ENCODE results near the gene RAD17. TPM values are rescaled to one million over a fixed set of nuclear protein-coding genes. Genes with fewer than 3 reads are reported as not detected.

Gene RAD17
- total and polyA plus RNA-seq, 4 donors, result 6.0 to 14.5 (median 11.8) TPM

GRCh38 chr5:69359699-69360098, 9.9 kb upstream of the RAD17 start:
- Histone ChIP-seq H3K27ac (ENCODE audit: low read depth in 1 of 2, low read length in 2 of 2) (no peak overlapping the region), H3K36me3 (ENCODE audit: control insufficient read depth in 4 of 4, insufficient read depth in 3 of 4, low read depth in 1 of 4, low read length in 3 of 4) (peaks cover 0 to 18% (median 11%) of the 10 kb centered on the region in 4 donors), H3K27me3 (ENCODE audit: control insufficient read depth in 4 of 4, insufficient read depth in 4 of 4, low read length in 3 of 4) (no peaks in the 10 kb centered on the region), H3K9me3 (ENCODE audit: control insufficient read depth in 4 of 4, low read length in 3 of 4) (no peaks in the 10 kb centered on the region), H3K4me3 (ENCODE audit: low read depth in 1 of 3, low read length in 3 of 3) (no peak overlapping the region), H3K9ac (ENCODE audit: low read depth in 1 of 2, low read length in 2 of 2) (no peak overlapping the region), H3K4me1 (ENCODE audit: control insufficient read depth in 4 of 4, insufficient read depth in 4 of 4, low read length in 3 of 4) (no peaks in the 10 kb centered on the region)
- no peak for DNase-seq (ENCODE audit: low spot score)
- TF ChIP-seq JUND (IDR thresholded peaks at IDR 0.05) (no peak), YY1 (IDR thresholded peaks at IDR 0.05) (no peak), REST (IDR thresholded peaks at IDR 0.05) (no peak), NR2F2 (IDR thresholded peaks at IDR 0.05) (no peak), MAX (IDR thresholded peaks at IDR 0.05) (no peak), ATF3 (IDR thresholded peaks at IDR 0.05) (no peak), EGR1 (IDR thresholded peaks at IDR 0.05; ENCODE audit: low read depth in 2 of 2) (no peak), RAD21 (IDR thresholded peaks at IDR 0.05) (no peak), FOXA2 (IDR thresholded peaks at IDR 0.05) (no peak), HNF4G (IDR thresholded peaks at IDR 0.05) (no peak), SP1 (IDR thresholded peaks at IDR 0.05) (no peak), TAF1 (conservative IDR thresholded peaks at IDR 0.05) (no peak), FOXA1 (IDR thresholded peaks at IDR 0.05) (no peak), ZBTB33 (IDR thresholded peaks at IDR 0.05) (no peak), CTCF (IDR thresholded peaks at IDR 0.05; ENCODE audit: low read depth, low read length, missing input control) (no peak), GABPA (IDR thresholded peaks at IDR 0.05 in 1 of 2, conservative IDR thresholded peaks at IDR 0.05 in 1 of 2) (no peak), RXRA (IDR thresholded peaks at IDR 0.05) (no peak), HNF4A (conservative IDR thresholded peaks at IDR 0.05) (no peak)
- WGBS, result 95% methylated on average over 3 of the region's 3 CpGs
